ENCODE results near the gene SPATA16. TPM values are rescaled to one million over a fixed set of nuclear protein-coding genes. Genes with fewer than 3 reads are reported as not detected.

Gene SPATA16
- total and polyA plus RNA-seq, 2 donors (not counting 3 experiments of a cell fraction or from before 2014, with no cell fraction given), result not detected

- no peak overlapping the region for H3K4me3 ChIP-seq (replicated peaks in 1 of 3; ENCODE audit: insufficient read depth in 1 of 3, low read depth in 1 of 3, low read length in 3 of 3)
- ChIA-PET CTCF (interaction anchor here (1.8 kb wide), 1 partner anchor 88 kb away, joined by 7 read pairs; no protein-coding TSS in a partner anchor), POLR2A (no interaction called here)
- no TSS peak for BruUV-seq (replicated peaks)
- H4K20me1 ChIP-seq (replicated peaks; ENCODE audit: control insufficient read depth, extremely low read depth, insufficient read depth, low read length), result no peaks in the 10 kb centered on the region
- TF ChIP-seq POLR2AphosphoS5 (IDR thresholded peaks at IDR 0.05; ENCODE audit: insufficient read depth, low read depth, low read length), result no peak
- no peak for TF ChIP-seq MYC (IDR thresholded peaks at IDR 0.05; ENCODE audit: low read depth, low read length)
- no peak for TF ChIP-seq GATA2 (IDR thresholded peaks at IDR 0.05; ENCODE audit: insufficient read depth, insufficient read length, low read depth, low read length)
- no peak for TF ChIP-seq FOS (IDR thresholded peaks at IDR 0.05; ENCODE audit: borderline replicate concordance, insufficient read depth, low read length)
- no peak for TF ChIP-seq MAX (IDR thresholded peaks at IDR 0.05; ENCODE audit: insufficient read depth, insufficient read length)
- TF ChIP-seq CTCF (IDR thresholded peaks at IDR 0.05; ENCODE audit: extremely low read depth in 1 of 2, insufficient read depth in 1 of 2, low read depth in 1 of 2, low read length in 2 of 2), result no peak
- no peak for TF ChIP-seq EZH2 (IDR thresholded peaks at IDR 0.05; ENCODE audit: borderline replicate concordance, low read depth, low read length, severe bottlenecking)
- TF ChIP-seq JUN (IDR thresholded peaks at IDR 0.05; ENCODE audit: borderline replicate concordance, insufficient read depth, insufficient read length, low read depth), result no peak
- TF ChIP-seq POLR2A (IDR thresholded peaks at IDR 0.05; ENCODE audit: low read depth, low read length), result no peak
- no peaks in the 10 kb centered on the region for H3K27me3 ChIP-seq (ENCODE audit: control insufficient read depth in 2 of 2, insufficient read depth in 2 of 2, low read length in 2 of 2)
- dilution Hi-C loops (cut with MboI; ENCODE audit: extremely low pct_ligation_motif_present, low sequenced_read_pairs) (no loop called here), intact Hi-C loops (cut with micrococcal nuclease) (no loop called here)
- H3K9ac ChIP-seq (replicated peaks; ENCODE audit: extremely low read depth, insufficient read depth, low read length), result no peak overlapping the region
- no peaks in the 10 kb centered on the region for H3K9me3 ChIP-seq (replicated peaks; ENCODE audit: control insufficient read depth, insufficient read depth, low read length)
- no peak overlapping the region for H3K27ac ChIP-seq (ENCODE audit: insufficient read depth, low read depth, low read length)
- DNase-seq (ENCODE audit: low read depth, low spot score) (no peak), FAIRE-seq (peak; percentile 33)
- no peak overlapping the region for H2AFZ ChIP-seq (ENCODE audit: low read depth, low read length)
- H3K79me2 ChIP-seq (ENCODE audit: control insufficient read depth, insufficient read depth, low read length), result no peaks in the 10 kb centered on the region
- H3K4me2 ChIP-seq (ENCODE audit: insufficient read depth, low read length), result no peak overlapping the region
- no peaks in the 10 kb centered on the region for H3K36me3 ChIP-seq (ENCODE audit: control insufficient read depth in 2 of 2, extremely low read depth in 1 of 2, insufficient read depth in 2 of 2, low read length in 2 of 2)
- no peaks in the 10 kb centered on the region for H3K9me1 ChIP-seq (replicated peaks; ENCODE audit: control insufficient read depth, extremely low read depth, insufficient read depth, low read length)
- peaks cover 4% of the 10 kb centered on the region for H3K4me1 ChIP-seq (ENCODE audit: control insufficient read depth, extremely low read depth, insufficient read depth, low read length)
These were observed 216.5 kb downstream of the SPATA16 start for GRCh38 chr3:172924546-172924945.
